Measurements from ENCODE around the gene RNGTT.

DNA sequence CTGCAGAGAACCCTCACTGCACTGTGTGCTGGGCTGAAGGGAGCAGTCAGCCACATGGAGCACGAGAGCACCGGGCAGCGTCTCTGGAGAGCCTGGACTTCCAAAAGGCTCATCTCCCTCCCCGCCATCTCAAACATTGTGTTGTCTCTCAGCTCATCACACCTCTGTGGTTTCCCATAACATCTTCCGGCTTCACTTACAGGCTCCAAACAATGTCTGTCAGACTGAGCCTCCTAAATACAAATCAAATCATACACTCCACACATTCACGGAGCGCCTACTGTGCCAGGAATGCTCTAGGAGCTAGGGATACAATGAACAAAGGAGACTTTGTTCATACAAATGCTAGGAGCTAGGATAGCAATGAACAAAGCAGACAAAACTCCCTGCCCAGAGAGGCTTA is 398.0 kb downstream of the RNGTT start:
- TF ChIP-seq POLR2AphosphoS5 (IDR thresholded peaks at IDR 0.05; ENCODE audit: low read depth, low read length) (no peak), TAF1 (IDR thresholded peaks at IDR 0.05; ENCODE audit: borderline replicate concordance, insufficient read depth, low read length) (no peak), SIN3A (IDR thresholded peaks at IDR 0.05; ENCODE audit: borderline replicate concordance, insufficient read depth, low read length) (no peak), FOXP2 (optimal IDR thresholded peaks at IDR 0.05; ENCODE audit: borderline replicate concordance, extremely low read depth, extremely low read length, insufficient read depth) (no peak)
- TF ChIP-seq, protein P1, sequence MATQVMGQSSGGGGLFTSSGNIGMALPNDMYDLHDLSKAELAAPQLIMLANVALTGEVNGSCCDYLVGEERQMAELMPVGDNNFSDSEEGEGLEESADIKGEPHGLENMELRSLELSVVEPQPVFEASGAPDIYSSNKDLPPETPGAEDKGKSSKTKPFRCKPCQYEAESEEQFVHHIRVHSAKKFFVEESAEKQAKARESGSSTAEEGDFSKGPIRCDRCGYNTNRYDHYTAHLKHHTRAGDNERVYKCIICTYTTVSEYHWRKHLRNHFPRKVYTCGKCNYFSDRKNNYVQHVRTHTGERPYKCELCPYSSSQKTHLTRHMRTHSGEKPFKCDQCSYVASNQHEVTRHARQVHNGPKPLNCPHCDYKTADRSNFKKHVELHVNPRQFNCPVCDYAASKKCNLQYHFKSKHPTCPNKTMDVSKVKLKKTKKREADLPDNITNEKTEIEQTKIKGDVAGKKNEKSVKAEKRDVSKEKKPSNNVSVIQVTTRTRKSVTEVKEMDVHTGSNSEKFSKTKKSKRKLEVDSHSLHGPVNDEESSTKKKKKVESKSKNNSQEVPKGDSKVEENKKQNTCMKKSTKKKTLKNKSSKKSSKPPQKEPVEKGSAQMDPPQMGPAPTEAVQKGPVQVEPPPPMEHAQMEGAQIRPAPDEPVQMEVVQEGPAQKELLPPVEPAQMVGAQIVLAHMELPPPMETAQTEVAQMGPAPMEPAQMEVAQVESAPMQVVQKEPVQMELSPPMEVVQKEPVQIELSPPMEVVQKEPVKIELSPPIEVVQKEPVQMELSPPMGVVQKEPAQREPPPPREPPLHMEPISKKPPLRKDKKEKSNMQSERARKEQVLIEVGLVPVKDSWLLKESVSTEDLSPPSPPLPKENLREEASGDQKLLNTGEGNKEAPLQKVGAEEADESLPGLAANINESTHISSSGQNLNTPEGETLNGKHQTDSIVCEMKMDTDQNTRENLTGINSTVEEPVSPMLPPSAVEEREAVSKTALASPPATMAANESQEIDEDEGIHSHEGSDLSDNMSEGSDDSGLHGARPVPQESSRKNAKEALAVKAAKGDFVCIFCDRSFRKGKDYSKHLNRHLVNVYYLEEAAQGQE (IDR thresholded peaks at IDR 0.05; ENCODE audit: insufficient read depth in 1 of 2, low read depth in 2 of 2, low read length in 2 of 2), result no peak
